ENCODE measurements around the gene CHKB.

- TF ChIP-seq CTCF (IDR thresholded peaks at IDR 0.05; ENCODE audit: low read depth, low read length) (no peak), POLR2A (IDR thresholded peaks at IDR 0.05; ENCODE audit: extremely low read depth, insufficient read length) (no peak), MAX (IDR thresholded peaks at IDR 0.05; ENCODE audit: low read depth, low read length) (no peak)
These were observed 23.0 kb upstream of the CHKB start for GRCh38 chr22:50605613-50606074.

Data from NB4 (cell line).